Stomach smooth muscle (tissue), 2 donors: Measurements from ENCODE around the gene EHBP1L1.

Source experiments
- H3K27ac ChIP-seq: one replicate; pipeline ENCODE4 v1.7.0; 2013; ENCODE audit warnings: mild to moderate bottlenecking, low read length, inconsistent platforms
- H3K27me3 ChIP-seq, 2 donors: one replicate each; pipeline ENCODE4 v1.7.0; 2013; ENCODE audit warnings: low read length in 2 of 2; ENCODE audit not compliant: insufficient read depth in 2 of 2, control insufficient read depth in 1 of 2
- H3K36me3 ChIP-seq, 2 donors: one replicate each; pipeline ENCODE4 v1.7.0; 2013; ENCODE audit warnings: low read length in 2 of 2; ENCODE audit not compliant: control insufficient read depth in 2 of 2, insufficient read depth in 2 of 2
- H3K4me1 ChIP-seq: one replicate; pipeline ENCODE4 v1.7.0; 2013; ENCODE audit warnings: low read length; ENCODE audit not compliant: control insufficient read depth, insufficient read depth
- H3K4me3 ChIP-seq, 2 donors: one replicate each; pipeline ENCODE4 v1.7.0; 2013; ENCODE audit warnings: low read length in 2 of 2
- H3K9ac ChIP-seq, 2 donors: one replicate each; pipeline ENCODE4 v1.7.0; 2013; ENCODE audit warnings: low read length in 2 of 2, mild to moderate bottlenecking in 1 of 2
- H3K9me3 ChIP-seq, 2 donors: one replicate each; pipeline ENCODE4 v1.7.0; 2013; ENCODE audit warnings: low read length in 2 of 2; ENCODE audit not compliant: control insufficient read depth in 2 of 2
- donor health status: healthy.
- donor health status: Pancreatic carcinoma.

Gene EHBP1L1

GRCh38 chr11:65580756-65581155, 4.9 kb downstream of the EHBP1L1 start:
- H3K27ac ChIP-seq: peak overlapping the region; percentile 58
- H3K4me1 ChIP-seq: peaks cover 56% of the 10 kb centered on the region
- no peak overlapping the region for H3K4me3 ChIP-seq
- peaks cover 45 to 50% of the 10 kb centered on the region in 2 donors for H3K36me3 ChIP-seq
- no peak overlapping the region for H3K9ac ChIP-seq
- no peaks in the 10 kb centered on the region for H3K27me3 ChIP-seq
- no peaks in the 10 kb centered on the region for H3K9me3 ChIP-seq

DNA sequence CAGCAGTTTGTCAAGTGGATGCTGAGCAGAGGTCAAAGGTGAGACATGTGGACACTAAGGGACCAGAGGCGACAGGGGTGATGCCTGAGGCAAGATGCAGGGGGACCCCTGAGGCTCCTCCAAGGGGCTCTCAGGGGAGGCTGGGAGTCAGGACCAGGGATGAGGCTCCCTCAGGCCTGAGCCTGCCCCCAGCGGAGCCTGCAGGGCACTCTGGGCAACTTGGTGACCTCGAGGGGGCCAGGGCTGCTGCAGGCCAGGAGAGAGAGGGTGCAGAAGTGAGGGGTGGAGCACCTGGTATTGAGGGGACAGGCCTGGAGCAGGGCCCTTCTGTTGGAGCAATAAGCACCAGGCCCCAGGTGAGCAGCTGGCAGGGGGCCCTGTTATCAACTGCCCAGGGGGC, 6.1 kb downstream of the EHBP1L1 start:
- Histone ChIP-seq H3K27me3 (no peaks in the 10 kb centered on the region), H3K27ac (peak overlapping the region; percentile 58), H3K36me3 (peaks cover 49 to 58% of the 10 kb centered on the region in 2 donors), H3K9me3 (no peaks in the 10 kb centered on the region), H3K4me3 (no peak overlapping the region), H3K9ac (no peak overlapping the region), H3K4me1 (peaks cover 62% of the 10 kb centered on the region)

DNA sequence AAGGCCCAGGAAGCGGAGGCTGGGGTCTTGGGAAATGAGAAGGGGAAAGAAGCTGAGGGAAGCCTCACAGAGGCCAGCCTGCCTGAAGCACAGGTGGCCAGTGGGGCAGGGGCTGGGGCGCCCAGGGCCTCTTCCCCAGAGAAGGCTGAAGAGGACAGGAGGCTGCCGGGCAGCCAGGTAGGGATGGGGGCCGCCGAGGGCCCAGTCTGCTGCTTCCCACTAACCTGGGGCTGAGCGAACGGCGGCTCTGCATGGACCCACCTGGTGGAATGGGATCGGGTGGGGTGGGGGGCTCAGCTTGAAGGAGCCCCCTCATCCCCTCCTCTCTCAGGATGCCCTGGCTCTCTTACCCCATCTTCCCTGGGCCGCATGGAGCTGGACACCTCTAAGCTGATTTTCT, 7.7 kb downstream of the EHBP1L1 start:
- Histone ChIP-seq H3K9ac (no peak overlapping the region), H3K27me3 (no peaks in the 10 kb centered on the region), H3K9me3 (no peaks in the 10 kb centered on the region), H3K4me1 (peaks cover 62% of the 10 kb centered on the region), H3K36me3 (peaks cover 48 to 58% of the 10 kb centered on the region in 2 donors), H3K4me3 (no peak overlapping the region), H3K27ac (peak overlapping the region; percentile 66)

GRCh38 chr11:65584106-65584505, 8.3 kb downstream of the EHBP1L1 start:
- Histone ChIP-seq H3K27me3 (no peaks in the 10 kb centered on the region), H3K9me3 (no peaks in the 10 kb centered on the region), H3K27ac (peak overlapping the region; percentile 66), H3K4me3 (no peak overlapping the region), H3K9ac (no peak overlapping the region), H3K4me1 (peaks cover 60% of the 10 kb centered on the region), H3K36me3 (peaks cover 48 to 53% of the 10 kb centered on the region in 2 donors)

DNA sequence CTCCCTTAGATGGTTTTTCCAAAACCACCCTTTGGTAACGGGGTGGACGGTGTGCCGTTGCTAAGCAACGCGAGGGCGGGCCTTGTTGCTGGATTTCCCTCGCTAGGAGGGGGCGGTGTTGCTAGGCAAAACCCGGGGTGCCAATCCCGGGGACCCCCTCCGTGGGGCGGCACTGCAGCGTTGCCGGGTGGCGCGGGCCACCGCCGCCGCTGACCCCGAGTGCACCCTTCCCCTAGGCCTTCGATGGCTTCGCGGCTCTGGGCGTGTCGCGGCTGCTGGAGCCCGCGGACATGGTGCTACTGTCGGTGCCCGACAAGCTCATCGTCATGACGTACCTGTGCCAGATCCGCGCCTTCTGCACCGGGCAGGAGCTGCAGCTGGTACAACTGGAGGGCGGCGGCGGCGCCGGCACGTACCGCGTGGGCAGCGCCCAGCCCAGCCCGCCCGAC, 8.9 kb downstream of the EHBP1L1 start:
- Histone ChIP-seq H3K4me1 (peaks cover 60% of the 10 kb centered on the region), H3K4me3 (no peak overlapping the region), H3K27ac (peak overlapping the region; percentile 66), H3K27me3 (no peaks in the 10 kb centered on the region), H3K9me3 (no peaks in the 10 kb centered on the region), H3K36me3 (peaks cover 43 to 49% of the 10 kb centered on the region in 2 donors), H3K9ac (no peak overlapping the region)

GRCh38 chr11:65585396-65586246, 9.8 kb downstream of the EHBP1L1 start:
- Histone ChIP-seq H3K27me3 (no peaks in the 10 kb centered on the region), H3K27ac (peak overlapping the region; percentile 76), H3K9ac (no peak overlapping the region), H3K4me3 (no peak overlapping the region), H3K36me3 (peaks cover 43 to 48% of the 10 kb centered on the region in 2 donors), H3K9me3 (no peaks in the 10 kb centered on the region), H3K4me1 (peaks cover 63% of the 10 kb centered on the region)

- Histone ChIP-seq H3K4me1 (peaks cover 63% of the 10 kb centered on the region), H3K4me3 (no peak overlapping the region), H3K9me3 (no peaks in the 10 kb centered on the region), H3K36me3 (peaks cover 37 to 44% of the 10 kb centered on the region in 2 donors), H3K27ac (peak overlapping the region; percentile 76), H3K9ac (no peak overlapping the region), H3K27me3 (no peaks in the 10 kb centered on the region)
Measured at GRCh38 chr11:65586247-65586630, 10.4 kb downstream of the EHBP1L1 start.

GRCh38 chr11:65586676-65587075, 10.8 kb downstream of the EHBP1L1 start:
- H3K9ac ChIP-seq: no peak overlapping the region

GRCh38 chr11:65588199-65589054, 12.6 kb downstream of the EHBP1L1 start:
- H3K4me3 ChIP-seq: peak overlapping the region in 1 of 2 donors; percentile 15
- H3K4me1 ChIP-seq: peaks cover 72% of the 10 kb centered on the region
- H3K27me3 ChIP-seq: no peaks in the 10 kb centered on the region
- H3K9ac ChIP-seq: peak overlapping the region in 1 of 2 donors; percentile 5
- H3K36me3 ChIP-seq: peaks cover 29 to 36% of the 10 kb centered on the region in 2 donors
- H3K9me3 ChIP-seq: no peaks in the 10 kb centered on the region
- peak overlapping the region; percentile 76 for H3K27ac ChIP-seq

More at GRCh38 chr11:65586676-65587075, 10.8 kb downstream of the EHBP1L1 start:
- no peaks in the 10 kb centered on the region for H3K9me3 ChIP-seq
- H3K4me3 ChIP-seq: peak overlapping the region in 1 of 2 donors; percentile 8
- peaks cover 33 to 43% of the 10 kb centered on the region in 2 donors for H3K36me3 ChIP-seq
- peak overlapping the region; percentile 76 for H3K27ac ChIP-seq
- H3K27me3 ChIP-seq: no peaks in the 10 kb centered on the region
- peaks cover 63% of the 10 kb centered on the region for H3K4me1 ChIP-seq

- Histone ChIP-seq H3K4me3 (no peak overlapping the region), H3K4me1 (peaks cover 73% of the 10 kb centered on the region), H3K9me3 (no peaks in the 10 kb centered on the region), H3K9ac (no peak overlapping the region), H3K36me3 (peaks cover 22 to 35% of the 10 kb centered on the region in 2 donors), H3K27ac (peak overlapping the region; percentile 37), H3K27me3 (no peaks in the 10 kb centered on the region)
Measured at GRCh38 chr11:65589444-65590239, 13.8 kb downstream of the EHBP1L1 start.
